GM20000 (cell line): ENCODE data around the gene ZBTB18.

Source experiments
- DNase-seq: peaks from one replicate; pipeline ENCODE4 v3.0.0; 2012; ENCODE audit warnings: low spot score
- CTCF ChIP-seq: IDR thresholded peaks from 2 replicates; pipeline ENCODE4 v1.5.1; 2012; ENCODE audit warnings: mild to moderate bottlenecking, control low read depth; ENCODE audit errors: extremely low read depth, missing control alignments

ZBTB18 gene

GRCh38 chr1:244022864-244023440, 28.1 kb upstream of the ZBTB18 start:
- TF ChIP-seq CTCF = no peak
- no peak for DNase-seq

- DNase-seq = no peak
- TF ChIP-seq CTCF = no peak
Measured at GRCh38 chr1:244027491-244028145, 23.5 kb upstream of the ZBTB18 start.

DNA sequence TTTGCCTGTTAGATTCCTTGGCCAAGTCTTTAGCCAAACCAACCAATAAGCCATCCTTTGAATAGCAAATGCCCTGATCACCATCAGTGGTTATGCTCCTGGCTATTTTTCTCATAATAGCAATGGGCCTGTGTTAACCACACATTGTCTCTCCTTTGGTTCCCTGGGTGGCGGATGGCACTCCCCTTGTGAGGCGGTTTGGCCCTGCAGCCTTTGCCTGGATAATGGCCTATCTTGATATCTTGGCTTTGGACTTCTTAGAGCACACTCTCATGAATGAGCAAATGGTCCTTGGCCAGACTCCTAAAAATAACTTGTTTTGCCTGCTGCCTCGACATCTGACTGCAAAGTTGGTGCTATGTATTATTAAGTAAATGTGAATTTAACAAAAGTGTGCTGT, 22.4 kb upstream of the ZBTB18 start:
- TF ChIP-seq CTCF = no peak
- DNase-seq = no peak

DNA sequence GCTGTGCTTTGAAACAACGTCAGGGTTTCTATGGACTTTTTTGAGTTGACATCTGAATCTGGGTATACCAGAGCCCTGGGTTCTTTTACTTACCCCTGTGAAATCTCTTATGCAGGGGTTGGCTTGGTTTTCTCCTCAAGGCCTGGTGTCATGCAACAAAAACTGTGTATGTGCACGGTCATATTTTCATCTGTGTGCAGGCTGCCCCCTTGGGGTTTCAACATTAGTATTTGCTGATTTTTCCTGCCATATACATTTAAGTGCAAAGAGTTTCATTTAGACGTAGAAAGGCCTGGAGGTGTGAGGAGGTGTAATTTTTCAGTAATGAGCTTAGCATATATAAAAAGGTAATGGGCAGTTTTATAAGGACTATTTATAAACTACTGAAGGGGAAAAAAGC, 22.0 kb upstream of the ZBTB18 start:
- no peak for TF ChIP-seq CTCF
- no peak for DNase-seq

GRCh38 chr1:244030481-244031040, 20.5 kb upstream of the ZBTB18 start:
- no peak for TF ChIP-seq CTCF
- no peak for DNase-seq

DNA sequence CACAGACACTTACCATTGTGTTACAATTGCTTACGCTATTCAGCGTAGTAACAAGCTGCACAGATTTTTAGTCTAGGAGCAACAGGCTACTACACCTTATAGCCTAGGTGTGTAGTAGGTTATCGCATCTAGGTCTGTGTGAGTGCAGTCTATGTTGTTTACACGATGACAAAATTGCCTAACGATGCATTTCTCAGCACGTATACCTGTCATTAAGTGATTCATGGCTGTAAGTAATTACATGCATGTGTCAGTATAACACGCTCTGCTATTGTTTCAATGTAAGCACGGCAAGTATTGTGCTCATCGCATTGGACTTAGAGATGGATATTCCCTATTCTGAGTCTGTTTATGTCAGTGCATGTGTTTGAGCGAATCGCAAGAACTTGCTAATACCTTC, 15.7 kb upstream of the ZBTB18 start:
- no peak for DNase-seq
- no peak for TF ChIP-seq CTCF

DNA sequence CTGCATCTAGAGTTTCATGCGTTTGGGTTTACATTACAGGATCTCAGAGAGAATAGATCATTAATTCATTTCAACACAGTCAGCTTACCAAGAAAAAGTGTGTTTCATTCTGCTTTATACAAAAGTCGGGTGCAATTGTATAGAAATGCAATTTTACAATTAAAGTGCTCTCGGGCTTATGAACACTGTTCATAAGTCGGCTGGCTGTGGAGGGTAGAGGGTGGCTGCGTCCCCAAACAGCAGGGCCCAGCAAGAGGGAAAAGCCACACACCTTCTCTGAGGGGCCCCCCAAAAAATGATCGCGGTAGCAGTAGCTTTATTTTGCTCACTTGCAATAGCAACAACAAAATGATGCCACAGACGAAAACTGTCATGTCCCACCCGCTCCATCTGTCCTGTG, 13.8 kb upstream of the ZBTB18 start:
- DNase-seq = no peak
- TF ChIP-seq CTCF = no peak
